Liver (tissue), 9 donors: ENCODE data around the gene CYB561. TPM values are rescaled to one million over a fixed set of nuclear protein-coding genes. Genes with fewer than 3 reads are reported as not detected.

ENCODE experiments used
- DNase-seq: peaks from one replicate; pipeline ENCODE4 v3.0.0-alpha.2; 2017; ENCODE audit warnings: low spot score
- H3K27ac ChIP-seq, 2 donors: one replicate each; pipeline ENCODE4 v1.7.0; 2013; ENCODE audit warnings: inconsistent platforms in 2 of 2, low read length in 2 of 2, control low read depth in 1 of 2, low read depth in 1 of 2, mild to moderate bottlenecking in 1 of 2
- H3K27me3 ChIP-seq, 4 donors: one replicate each; pipeline versions ENCODE4 v1.6.1 to v1.7.0; 2013; ENCODE audit warnings: low read length in 3 of 4, inconsistent platforms in 1 of 4, mild to moderate bottlenecking in 1 of 4, moderate library complexity in 1 of 4; ENCODE audit not compliant: control insufficient read depth in 4 of 4, insufficient read depth in 4 of 4
- H3K36me3 ChIP-seq, 4 donors: one replicate each; pipeline versions ENCODE4 v1.6.1 to v1.7.0; 2013; ENCODE audit warnings: low read length in 3 of 4, mild to moderate bottlenecking in 3 of 4, low read depth in 1 of 4, moderate library complexity in 1 of 4; ENCODE audit not compliant: control insufficient read depth in 4 of 4, insufficient read depth in 3 of 4
- H3K4me1 ChIP-seq, 4 donors: one replicate each; pipeline versions ENCODE4 v1.6.1 to v1.7.0; 2013; ENCODE audit warnings: low read length in 3 of 4, mild to moderate bottlenecking in 3 of 4, moderate library complexity in 1 of 4; ENCODE audit not compliant: control insufficient read depth in 4 of 4, insufficient read depth in 4 of 4
- H3K4me3 ChIP-seq, 3 donors: one replicate each; pipeline versions ENCODE4 v1.6.1 to v1.7.0; 2013; ENCODE audit warnings: low read length in 3 of 3, control low read depth in 1 of 3, low read depth in 1 of 3, mild to moderate bottlenecking in 1 of 3
- H3K9ac ChIP-seq, 2 donors: one replicate each; pipeline ENCODE4 v1.7.0; 2013; ENCODE audit warnings: low read length in 2 of 2, mild to moderate bottlenecking in 2 of 2, moderate library complexity in 2 of 2, control low read depth in 1 of 2, low read depth in 1 of 2
- H3K9me3 ChIP-seq, 4 donors: one replicate each; pipeline versions ENCODE4 v1.6.1 to v1.7.0; 2013; ENCODE audit warnings: low read length in 3 of 4; ENCODE audit not compliant: control insufficient read depth in 4 of 4
- EGR1 ChIP-seq, 2 donors: IDR thresholded peaks; 2 replicates each; pipeline ENCODE4 v1.6.1; 2016 to 2018; ENCODE audit warnings: antibody characterized with exemption in 2 of 2, low read depth in 2 of 2
- FOXA1 ChIP-seq: IDR thresholded peaks from 2 replicates; pipeline ENCODE4 v1.6.1; 2016; ENCODE audit warnings: antibody characterized with exemption
- FOXA2 ChIP-seq: IDR thresholded peaks from 2 replicates; pipeline ENCODE4 v1.6.1; 2016; ENCODE audit warnings: antibody characterized with exemption
- GABPA ChIP-seq, 2 donors: IDR thresholded peaks in 1 of 2; conservative IDR thresholded peaks in 1 of 2; 2 replicates each; pipeline ENCODE4 v1.6.1; 2016; ENCODE audit warnings: antibody characterized with exemption in 2 of 2, mild to moderate bottlenecking in 1 of 2, moderate library complexity in 1 of 2
- HNF4A ChIP-seq, 2 donors: conservative IDR thresholded peaks; 2 replicates each; pipeline ENCODE4 v1.6.1; 2016; ENCODE audit warnings: antibody characterized with exemption in 2 of 2, mild to moderate bottlenecking in 2 of 2
- HNF4G ChIP-seq: IDR thresholded peaks from 2 replicates; pipeline ENCODE4 v1.6.1; 2016; ENCODE audit warnings: antibody characterized with exemption
- JUND ChIP-seq, 2 donors: IDR thresholded peaks; 2 replicates each; pipeline ENCODE4 v1.6.1; 2016; ENCODE audit warnings: antibody characterized with exemption in 2 of 2
- NR2F2 ChIP-seq: IDR thresholded peaks from 2 replicates; pipeline ENCODE4 v1.6.1; 2016; ENCODE audit warnings: antibody characterized with exemption
- RAD21 ChIP-seq, 2 donors: IDR thresholded peaks; 2 replicates each; pipeline ENCODE4 v1.6.1; 2016; ENCODE audit warnings: antibody characterized with exemption in 2 of 2, mild to moderate bottlenecking in 2 of 2
- RXRA ChIP-seq, 2 donors: IDR thresholded peaks; 2 replicates each; pipeline ENCODE4 v1.6.1; 2017 to 2018; ENCODE audit warnings: antibody characterized with exemption in 2 of 2, mild to moderate bottlenecking in 1 of 2
- SP1 ChIP-seq: IDR thresholded peaks from 2 replicates; pipeline ENCODE4 v1.6.1; 2018; ENCODE audit warnings: antibody characterized with exemption, mild to moderate bottlenecking
- TAF1 ChIP-seq: conservative IDR thresholded peaks from 2 replicates; pipeline ENCODE4 v1.6.1; 2016; ENCODE audit warnings: antibody characterized with exemption, mild to moderate bottlenecking
- YY1 ChIP-seq: IDR thresholded peaks from 2 replicates; pipeline ENCODE4 v1.6.1; 2016; ENCODE audit warnings: antibody characterized with exemption, mild to moderate bottlenecking
- WGBS: extraction: QIAGEN DNeasy Blood & Tissue Kit; methylation state at CpG from one replicate; pipeline ENCODE4 v1.1.7; 2013; 5-methylcytosine and 5-hydroxymethylcytosine counted together
- polyA plus RNA-seq, 2 donors: library from polyadenylated mRNA; stranded (reverse) in 1 of 2; unstranded in 1 of 2; fragments of 200-250 nt in 1 of 2; fragments of >200 nt in 1 of 2; fragmentation: Nextera tagmentation in 1 of 2; extraction: Ambion mirVana in 1 of 2; gene quantifications; one replicate each; pipeline versions ENCODE4 v1.2.1 to v1.2.3, GENCODE V29; 2013 to 2015
- total RNA-seq, 2 donors: library from RNA; depleted of rRNA; stranded (reverse); fragments of >200 nt; gene quantifications; one replicate each; pipeline ENCODE4 v1.2.3, GENCODE V29; 2014
- TF ChIP-seq, protein P1 (sequence below): IDR thresholded peaks from 2 replicates; pipeline ENCODE4 v1.6.1; 2016; ENCODE audit warnings: antibody characterized with exemption
- TF ChIP-seq, protein P2 (sequence below): IDR thresholded peaks from 2 replicates; pipeline ENCODE4 v1.6.1; 2016; ENCODE audit warnings: antibody characterized with exemption, mild to moderate bottlenecking
- TF ChIP-seq, protein P3 (sequence below): IDR thresholded peaks from 2 replicates; pipeline ENCODE4 v1.6.1; 2016; ENCODE audit warnings: antibody characterized with exemption
- TF ChIP-seq, protein P4 (sequence below): IDR thresholded peaks from 2 replicates; pipeline ENCODE4 v1.6.1; 2016; ENCODE audit warnings: antibody characterized with exemption
- TF ChIP-seq, protein P5 (sequence below): fragments of 150-350 bp; IDR thresholded peaks from 2 replicates; pipeline ENCODE4 v1.5.1; 2017; ENCODE audit warnings: improper control_type of control experiment, low read depth, low read length; ENCODE audit not compliant: missing input control
- donor health status: healthy.
- donor health status: healthy.
- donor health status: healthy.
- donor health status: healthy.
- donor health status: healthy.

The CYB561 gene
- total and polyA plus RNA-seq, 4 donors: 0.93 to 18.5 (median 12.9) TPM

DNA sequence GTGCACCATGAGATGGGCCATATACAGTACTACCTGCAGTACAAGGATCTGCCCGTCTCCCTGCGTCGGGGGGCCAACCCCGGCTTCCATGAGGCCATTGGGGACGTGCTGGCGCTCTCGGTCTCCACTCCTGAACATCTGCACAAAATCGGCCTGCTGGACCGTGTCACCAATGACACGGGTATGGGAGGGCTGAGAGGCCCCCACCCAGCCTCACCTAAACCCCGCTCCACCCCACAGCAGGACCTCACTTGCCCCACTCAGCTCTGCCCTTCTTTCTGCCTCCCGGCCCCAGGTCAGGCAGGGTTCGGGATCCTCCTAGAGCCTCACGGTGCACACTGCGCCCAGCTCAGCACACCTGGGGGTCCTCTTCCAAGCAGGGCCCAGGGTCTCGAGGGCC is 36.4 kb upstream of the CYB561 start:
- Histone ChIP-seq H3K36me3 (no peaks in the 10 kb centered on the region), H3K4me3 (no peak overlapping the region), H3K9ac (no peak overlapping the region), H3K27ac (no peak overlapping the region), H3K9me3 (no peaks in the 10 kb centered on the region), H3K4me1 (peaks cover 3 to 7% (median 4%) of the 10 kb centered on the region in 4 donors), H3K27me3 (peaks cover 0 to 8% (median 4%) of the 10 kb centered on the region in 4 donors)
- DNase-seq: no peak
- WGBS: 94% methylated on average over 16 of the region's 16 CpGs
- TF ChIP-seq FOXA1 (no peak), JUND (IDR thresholded peaks at IDR 0.05) (no peak), SP1 (no peak), YY1 (no peak), FOXA2 (no peak), TAF1 (no peak), EGR1 (IDR thresholded peaks at IDR 0.05; ENCODE audit: low read depth in 2 of 2) (no peak), HNF4G (no peak), RAD21 (IDR thresholded peaks at IDR 0.05) (no peak), RXRA (IDR thresholded peaks at IDR 0.05) (no peak)
- TF ChIP-seq, protein P1, sequence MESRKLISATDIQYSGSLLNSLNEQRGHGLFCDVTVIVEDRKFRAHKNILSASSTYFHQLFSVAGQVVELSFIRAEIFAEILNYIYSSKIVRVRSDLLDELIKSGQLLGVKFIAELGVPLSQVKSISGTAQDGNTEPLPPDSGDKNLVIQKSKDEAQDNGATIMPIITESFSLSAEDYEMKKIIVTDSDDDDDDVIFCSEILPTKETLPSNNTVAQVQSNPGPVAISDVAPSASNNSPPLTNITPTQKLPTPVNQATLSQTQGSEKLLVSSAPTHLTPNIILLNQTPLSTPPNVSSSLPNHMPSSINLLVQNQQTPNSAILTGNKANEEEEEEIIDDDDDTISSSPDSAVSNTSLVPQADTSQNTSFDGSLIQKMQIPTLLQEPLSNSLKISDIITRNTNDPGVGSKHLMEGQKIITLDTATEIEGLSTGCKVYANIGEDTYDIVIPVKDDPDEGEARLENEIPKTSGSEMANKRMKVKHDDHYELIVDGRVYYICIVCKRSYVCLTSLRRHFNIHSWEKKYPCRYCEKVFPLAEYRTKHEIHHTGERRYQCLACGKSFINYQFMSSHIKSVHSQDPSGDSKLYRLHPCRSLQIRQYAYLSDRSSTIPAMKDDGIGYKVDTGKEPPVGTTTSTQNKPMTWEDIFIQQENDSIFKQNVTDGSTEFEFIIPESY: no peak
- TF ChIP-seq, protein P2, sequence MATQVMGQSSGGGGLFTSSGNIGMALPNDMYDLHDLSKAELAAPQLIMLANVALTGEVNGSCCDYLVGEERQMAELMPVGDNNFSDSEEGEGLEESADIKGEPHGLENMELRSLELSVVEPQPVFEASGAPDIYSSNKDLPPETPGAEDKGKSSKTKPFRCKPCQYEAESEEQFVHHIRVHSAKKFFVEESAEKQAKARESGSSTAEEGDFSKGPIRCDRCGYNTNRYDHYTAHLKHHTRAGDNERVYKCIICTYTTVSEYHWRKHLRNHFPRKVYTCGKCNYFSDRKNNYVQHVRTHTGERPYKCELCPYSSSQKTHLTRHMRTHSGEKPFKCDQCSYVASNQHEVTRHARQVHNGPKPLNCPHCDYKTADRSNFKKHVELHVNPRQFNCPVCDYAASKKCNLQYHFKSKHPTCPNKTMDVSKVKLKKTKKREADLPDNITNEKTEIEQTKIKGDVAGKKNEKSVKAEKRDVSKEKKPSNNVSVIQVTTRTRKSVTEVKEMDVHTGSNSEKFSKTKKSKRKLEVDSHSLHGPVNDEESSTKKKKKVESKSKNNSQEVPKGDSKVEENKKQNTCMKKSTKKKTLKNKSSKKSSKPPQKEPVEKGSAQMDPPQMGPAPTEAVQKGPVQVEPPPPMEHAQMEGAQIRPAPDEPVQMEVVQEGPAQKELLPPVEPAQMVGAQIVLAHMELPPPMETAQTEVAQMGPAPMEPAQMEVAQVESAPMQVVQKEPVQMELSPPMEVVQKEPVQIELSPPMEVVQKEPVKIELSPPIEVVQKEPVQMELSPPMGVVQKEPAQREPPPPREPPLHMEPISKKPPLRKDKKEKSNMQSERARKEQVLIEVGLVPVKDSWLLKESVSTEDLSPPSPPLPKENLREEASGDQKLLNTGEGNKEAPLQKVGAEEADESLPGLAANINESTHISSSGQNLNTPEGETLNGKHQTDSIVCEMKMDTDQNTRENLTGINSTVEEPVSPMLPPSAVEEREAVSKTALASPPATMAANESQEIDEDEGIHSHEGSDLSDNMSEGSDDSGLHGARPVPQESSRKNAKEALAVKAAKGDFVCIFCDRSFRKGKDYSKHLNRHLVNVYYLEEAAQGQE: no peak
- TF ChIP-seq, protein P3, sequence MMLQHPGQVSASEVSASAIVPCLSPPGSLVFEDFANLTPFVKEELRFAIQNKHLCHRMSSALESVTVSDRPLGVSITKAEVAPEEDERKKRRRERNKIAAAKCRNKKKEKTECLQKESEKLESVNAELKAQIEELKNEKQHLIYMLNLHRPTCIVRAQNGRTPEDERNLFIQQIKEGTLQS: no peak
- TF ChIP-seq, protein P4, sequence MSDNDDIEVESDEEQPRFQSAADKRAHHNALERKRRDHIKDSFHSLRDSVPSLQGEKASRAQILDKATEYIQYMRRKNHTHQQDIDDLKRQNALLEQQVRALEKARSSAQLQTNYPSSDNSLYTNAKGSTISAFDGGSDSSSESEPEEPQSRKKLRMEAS: no peak
- TF ChIP-seq, protein P5, sequence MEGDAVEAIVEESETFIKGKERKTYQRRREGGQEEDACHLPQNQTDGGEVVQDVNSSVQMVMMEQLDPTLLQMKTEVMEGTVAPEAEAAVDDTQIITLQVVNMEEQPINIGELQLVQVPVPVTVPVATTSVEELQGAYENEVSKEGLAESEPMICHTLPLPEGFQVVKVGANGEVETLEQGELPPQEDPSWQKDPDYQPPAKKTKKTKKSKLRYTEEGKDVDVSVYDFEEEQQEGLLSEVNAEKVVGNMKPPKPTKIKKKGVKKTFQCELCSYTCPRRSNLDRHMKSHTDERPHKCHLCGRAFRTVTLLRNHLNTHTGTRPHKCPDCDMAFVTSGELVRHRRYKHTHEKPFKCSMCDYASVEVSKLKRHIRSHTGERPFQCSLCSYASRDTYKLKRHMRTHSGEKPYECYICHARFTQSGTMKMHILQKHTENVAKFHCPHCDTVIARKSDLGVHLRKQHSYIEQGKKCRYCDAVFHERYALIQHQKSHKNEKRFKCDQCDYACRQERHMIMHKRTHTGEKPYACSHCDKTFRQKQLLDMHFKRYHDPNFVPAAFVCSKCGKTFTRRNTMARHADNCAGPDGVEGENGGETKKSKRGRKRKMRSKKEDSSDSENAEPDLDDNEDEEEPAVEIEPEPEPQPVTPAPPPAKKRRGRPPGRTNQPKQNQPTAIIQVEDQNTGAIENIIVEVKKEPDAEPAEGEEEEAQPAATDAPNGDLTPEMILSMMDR: no peak

DNA sequence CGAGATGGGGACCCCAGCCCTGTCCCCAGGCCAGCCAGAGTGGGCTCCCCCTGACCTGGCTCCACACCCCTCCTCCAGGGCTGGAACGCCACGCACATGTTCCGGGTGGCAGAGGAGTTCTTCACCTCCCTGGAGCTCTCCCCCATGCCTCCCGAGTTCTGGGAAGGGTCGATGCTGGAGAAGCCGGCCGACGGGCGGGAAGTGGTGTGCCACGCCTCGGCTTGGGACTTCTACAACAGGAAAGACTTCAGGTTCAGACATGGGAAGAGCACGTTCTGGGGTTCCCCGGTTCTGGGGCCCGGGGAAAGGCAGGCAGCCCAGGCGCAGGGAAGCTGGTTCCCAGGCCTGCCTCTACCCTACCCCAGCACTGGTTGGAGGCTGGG is 35.4 kb upstream of the CYB561 start:
- Histone ChIP-seq H3K27me3 (peaks cover 0 to 8% (median 4%) of the 10 kb centered on the region in 4 donors), H3K9ac (no peak overlapping the region), H3K36me3 (no peaks in the 10 kb centered on the region), H3K4me1 (peaks cover 5 to 12% (median 10%) of the 10 kb centered on the region in 4 donors), H3K4me3 (no peak overlapping the region), H3K9me3 (no peaks in the 10 kb centered on the region), H3K27ac (no peak overlapping the region)
- WGBS: 92% methylated on average over 16 of the region's 16 CpGs
- no peak for DNase-seq
- TF ChIP-seq SP1 (no peak), FOXA2 (no peak), NR2F2 (no peak), TAF1 (no peak), YY1 (no peak), FOXA1 (no peak), JUND (IDR thresholded peaks at IDR 0.05) (no peak), RAD21 (IDR thresholded peaks at IDR 0.05) (no peak), RXRA (IDR thresholded peaks at IDR 0.05) (no peak), HNF4A (conservative IDR thresholded peaks at IDR 0.05) (no peak), GABPA (IDR thresholded peaks at IDR 0.05 in 1 of 2, conservative IDR thresholded peaks at IDR 0.05 in 1 of 2) (no peak), HNF4G (no peak), EGR1 (IDR thresholded peaks at IDR 0.05; ENCODE audit: low read depth in 2 of 2) (no peak)
- TF ChIP-seq, protein P1: no peak
- TF ChIP-seq, protein P4: no peak
- TF ChIP-seq, protein P5: no peak
- TF ChIP-seq, protein P3: no peak
